Stimulated activated CD8-positive, alpha-beta memory T cell treated with anti-CD3 and anti-CD28 coated beads, Interleukin-12 subunit alpha, Interleukin-12 subunit beta, amount 100 ng/mL, for 24 hours (primary cell): ENCODE measurements around the gene NTRK2.

ENCODE experiments used
- DNase-seq: peaks from one replicate; pipeline ENCODE4 v3.0.0-alpha.2; 2020; ENCODE audit errors: extremely low read depth

The NTRK2 gene

GRCh38 chr9:85021686-85022085 is 352.2 kb downstream of the NTRK2 start:
- no peak for DNase-seq

- no peak for DNase-seq
Measured at GRCh38 chr9:85024374-85024773, 354.8 kb downstream of the NTRK2 start.

GRCh38 chr9:85025638-85026037 is 356.1 kb downstream of the NTRK2 start:
- DNase-seq = no peak

- DNase-seq = no peak
Measured at GRCh38 chr9:85027870-85028269, 358.3 kb downstream of the NTRK2 start.

GRCh38 chr9:85030316-85030715 is 360.8 kb downstream of the NTRK2 start:
- no peak for DNase-seq

- no peak for DNase-seq
Measured at GRCh38 chr9:85036496-85036895, 367.0 kb downstream of the NTRK2 start.

- DNase-seq = no peak
Measured at GRCh38 chr9:85038061-85038460, 368.5 kb downstream of the NTRK2 start.

- DNase-seq = no peak
Measured at GRCh38 chr9:85038824-85039608, 369.5 kb downstream of the NTRK2 start.

- DNase-seq = no peak
Measured at GRCh38 chr9:85040146-85040545, 370.6 kb downstream of the NTRK2 start.

GRCh38 chr9:85040821-85041465 is 371.4 kb downstream of the NTRK2 start:
- no peak for DNase-seq

GRCh38 chr9:85041466-85042137 is 372.1 kb downstream of the NTRK2 start:
- no peak for DNase-seq

GRCh38 chr9:85042981-85043647 is 373.6 kb downstream of the NTRK2 start:
- DNase-seq = no peak

- DNase-seq = no peak
Measured at GRCh38 chr9:85045271-85045670, 375.7 kb downstream of the NTRK2 start.

GRCh38 chr9:85046475-85046874 is 376.9 kb downstream of the NTRK2 start:
- no peak for DNase-seq

GRCh38 chr9:85053206-85053786 is 383.8 kb downstream of the NTRK2 start:
- DNase-seq = no peak

- DNase-seq = no peak
Measured at GRCh38 chr9:85054017-85054416, 384.5 kb downstream of the NTRK2 start.

- no peak for DNase-seq
Measured at GRCh38 chr9:85055506-85056202, 386.1 kb downstream of the NTRK2 start.

GRCh38 chr9:85056203-85056572 is 386.7 kb downstream of the NTRK2 start:
- DNase-seq = no peak

- DNase-seq = no peak
Measured at GRCh38 chr9:85061969-85062368, 392.4 kb downstream of the NTRK2 start.

GRCh38 chr9:85062385-85063022 is 393.0 kb downstream of the NTRK2 start:
- no peak for DNase-seq

GRCh38 chr9:85064811-85065371 is 395.4 kb downstream of the NTRK2 start:
- DNase-seq = no peak
